GM12801 (cell line): Measurements from ENCODE around the gene SLC25A51.

Source experiments
- CTCF ChIP-seq: IDR thresholded peaks from one replicate; pipeline ENCODE4 v1.5.1; 2011; ENCODE audit warnings: control low read depth; ENCODE audit not compliant: insufficient read length; ENCODE audit errors: extremely low read depth

The SLC25A51 gene

GRCh38 chr9:37905776-37906175 lies 1.8 kb upstream of the SLC25A51 start:
- TF ChIP-seq CTCF = no peak

DNA sequence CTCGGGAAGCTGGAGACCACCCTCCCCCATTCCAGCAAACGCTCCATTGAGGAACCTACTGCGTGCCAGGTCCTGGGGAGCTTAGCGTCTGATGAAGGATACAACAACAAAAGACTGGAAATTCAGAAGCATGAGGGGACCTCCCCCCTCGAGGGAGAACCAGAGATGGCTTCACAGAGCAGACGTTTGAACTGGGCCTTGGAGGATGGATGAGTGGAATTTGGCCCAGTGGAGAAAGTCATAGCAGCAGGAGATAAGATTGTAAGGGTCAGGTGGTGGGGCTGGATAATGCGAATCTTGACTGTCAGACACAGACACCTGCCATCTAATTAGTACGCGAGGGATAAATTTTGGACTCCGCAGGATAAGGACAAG lies 1.2 kb upstream of the SLC25A51 start:
- no peak for TF ChIP-seq CTCF

- no peak for TF ChIP-seq CTCF
These were observed 661 bp upstream of the SLC25A51 start for GRCh38 chr9:37904445-37905130.

GRCh38 chr9:37902796-37903646 lies 906 bp downstream of the SLC25A51 start:
- no peak for TF ChIP-seq CTCF

- no peak for TF ChIP-seq CTCF
These were observed 1.8 kb downstream of the SLC25A51 start for GRCh38 chr9:37902131-37902530.

DNA sequence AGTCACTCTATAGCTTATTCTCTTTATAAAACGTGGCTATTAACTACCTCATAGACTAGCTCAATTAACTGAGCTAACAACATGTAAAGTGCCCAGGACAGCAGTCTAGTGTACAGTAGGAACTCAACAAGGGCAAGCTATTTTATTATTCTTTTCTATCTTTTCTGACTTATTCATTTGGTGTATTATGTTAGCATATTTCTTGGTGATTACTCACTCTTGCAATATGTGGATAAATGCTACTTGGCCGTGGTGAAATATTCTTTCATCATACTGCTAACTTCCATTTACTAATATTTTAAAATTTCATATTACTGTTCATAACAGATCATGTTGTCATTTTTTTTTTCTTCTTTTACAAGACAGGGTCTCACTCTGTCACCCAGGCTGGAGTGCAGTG lies 4.9 kb downstream of the SLC25A51 start:
- TF ChIP-seq CTCF = no peak

DNA sequence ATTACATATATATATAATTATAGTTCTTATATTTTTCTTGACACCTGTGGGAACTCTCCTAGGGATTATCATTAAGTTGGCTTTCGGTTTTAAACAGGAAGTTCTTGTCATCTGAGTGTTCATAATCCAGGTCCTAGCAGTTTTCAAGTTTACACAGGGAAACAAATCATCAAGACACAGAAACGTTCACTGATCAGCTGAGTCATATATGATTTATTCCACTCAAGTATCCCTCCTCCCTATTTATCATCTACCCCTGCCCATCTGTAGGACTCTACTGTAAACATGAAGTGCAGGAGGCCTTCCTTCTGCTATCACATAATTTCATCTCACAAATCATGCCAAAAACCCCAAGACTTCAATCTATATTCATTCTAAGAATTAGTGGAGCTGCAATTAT lies 6.3 kb downstream of the SLC25A51 start:
- TF ChIP-seq CTCF = no peak
